IMR-90 (cell line): Measurements from ENCODE around the gene SINHCAF. TPM values are rescaled to one million over a fixed set of nuclear protein-coding genes. Genes with fewer than 3 reads are reported as not detected.
A peak's percentile ranks its signal among the peaks of the same experiment; 100 is the strongest.

Source experiments
- ATAC-seq: fragments of 200-7000 bp; cut with Tn5 transposase; 2 replicates; pipeline ENCODE4 v1.9.1; 2020; ENCODE audit warnings: low read depth, mild to moderate bottlenecking, moderate library complexity
- BruUV-seq: library from RNA; stranded (reverse); fragments of 400-500 nt; replicated peaks from 2 replicates; lab custom pipeline; 2021; lab: Mats Ljungman, UMichigan
- CTCF ChIA-PET: fragments of 300-600 bp; formaldehyde crosslinking; extraction: SDS; loops from one replicate; lab custom pipeline; 2021; ENCODE audit warnings: antibody characterized with exemption; lab: Yijun Ruan, JAX
- POLR2A ChIA-PET: fragments of 300-600 bp; sonication (Branson Sonifier 250); formaldehyde crosslinking; loops from one replicate; lab custom pipeline; 2022; ENCODE audit warnings: antibody characterized with exemption; ENCODE audit not compliant: unreplicated experiment; lab: Charles Lee
- DNase-seq: peaks from one replicate; pipeline ENCODE4 v3.0.0; 2013
- H2AFZ ChIP-seq: replicated peaks from 2 replicates; pipeline ENCODE3; 2013; ENCODE audit warnings: low read length, mild to moderate bottlenecking; ENCODE audit not compliant: poor library complexity
- H2AK5ac ChIP-seq: 2 replicates; pipeline ENCODE4 v1.6.1; 2013; ENCODE audit warnings: low read depth, low read length, inconsistent platforms
- H2AK9ac ChIP-seq: replicated peaks from 2 replicates; pipeline ENCODE3; 2013; ENCODE audit warnings: mild to moderate bottlenecking, low read depth, low read length, moderate library complexity; ENCODE audit not compliant: poor library complexity
- H2BK120ac ChIP-seq: 2 replicates; pipeline ENCODE4 v1.6.1; 2013; ENCODE audit warnings: low read depth, low read length, inconsistent platforms
- H2BK15ac ChIP-seq: 3 replicates; pipeline ENCODE4 v1.6.1; 2013; ENCODE audit warnings: low read depth, low read length, inconsistent platforms
- H2BK20ac ChIP-seq: 2 replicates; pipeline ENCODE4 v1.6.1; 2013; ENCODE audit warnings: low read depth, mild to moderate bottlenecking, inconsistent platforms, low read length, moderate library complexity
- H2BK5ac ChIP-seq: 2 replicates; pipeline ENCODE4 v1.6.1; 2013; ENCODE audit warnings: mild to moderate bottlenecking, low read depth, low read length, inconsistent platforms; ENCODE audit not compliant: poor library complexity, severe bottlenecking
- H3K14ac ChIP-seq: replicated peaks from 2 replicates; pipeline ENCODE4 v1.6.1; 2013; ENCODE audit warnings: low read depth, low read length, inconsistent platforms
- H3K18ac ChIP-seq: 2 replicates; pipeline ENCODE4 v1.6.1; 2013; ENCODE audit warnings: low read depth, low read length, control low read depth
- H3K23ac ChIP-seq: 2 replicates; pipeline ENCODE4 v1.6.1; 2013; ENCODE audit warnings: low read depth, low read length, inconsistent platforms
- H3K27ac ChIP-seq: 2 replicates; pipeline ENCODE4 v1.5.1; 2013; ENCODE audit warnings: mild to moderate bottlenecking, control low read depth, low read length; ENCODE audit not compliant: insufficient read depth
- H3K27me3 ChIP-seq: 2 replicates; pipeline ENCODE4 v1.6.1; 2013; ENCODE audit warnings: low read length; ENCODE audit not compliant: control insufficient read depth, insufficient read depth
- H3K36me3 ChIP-seq: 2 replicates; pipeline ENCODE4 v1.6.1; 2013; ENCODE audit warnings: low read length, mixed read lengths; ENCODE audit not compliant: control insufficient read depth, insufficient read depth
- H3K4ac ChIP-seq: 2 replicates; pipeline ENCODE4 v1.6.1; 2013; ENCODE audit warnings: low read depth, low read length, inconsistent platforms
- H3K4me1 ChIP-seq: 2 replicates; pipeline ENCODE4 v1.6.1; 2013; ENCODE audit warnings: low read length, mixed read lengths; ENCODE audit not compliant: control insufficient read depth, insufficient read depth
- H3K4me2 ChIP-seq: 2 replicates; pipeline ENCODE4 v1.6.1; 2013; ENCODE audit warnings: low read depth, mild to moderate bottlenecking, control low read depth, low read length, moderate library complexity
- H3K4me3 ChIP-seq: 2 replicates; pipeline ENCODE4 v1.5.1; 2013; ENCODE audit warnings: low read depth, mild to moderate bottlenecking, control low read depth, low read length, moderate library complexity; ENCODE audit not compliant: insufficient read depth
- H3K56ac ChIP-seq: 2 replicates; pipeline ENCODE4 v1.6.1; 2013; ENCODE audit warnings: low read length, inconsistent platforms; ENCODE audit not compliant: insufficient read depth; ENCODE audit errors: extremely low read depth
- H3K79me1 ChIP-seq, 2 experiments: 2 replicates each; pipeline ENCODE4 v1.6.1; 2013; ENCODE audit warnings: low read length in 2 of 2, inconsistent platforms in 1 of 2, low read depth in 1 of 2
- H3K9ac ChIP-seq: 2 replicates; pipeline ENCODE4 v1.6.1; 2013; ENCODE audit warnings: low read depth, low read length, control low read depth
- H3K9me1 ChIP-seq: 2 replicates; pipeline ENCODE4 v1.6.1; 2013; ENCODE audit warnings: low read length, inconsistent platforms; ENCODE audit not compliant: insufficient read depth
- H3K9me3 ChIP-seq: 2 replicates; pipeline ENCODE4 v1.6.1; 2013; ENCODE audit warnings: low read length; ENCODE audit not compliant: control insufficient read depth, insufficient read depth
- H4K20me1 ChIP-seq: 2 replicates; pipeline ENCODE4 v1.6.1; 2013; ENCODE audit warnings: low read length, inconsistent platforms; ENCODE audit not compliant: insufficient read depth
- H4K5ac ChIP-seq: 2 replicates; pipeline ENCODE4 v1.6.1; 2013; ENCODE audit warnings: mild to moderate bottlenecking, low read depth, low read length, control low read depth
- H4K8ac ChIP-seq, 2 experiments: 2 replicates each; pipeline ENCODE4 v1.6.1; 2013; ENCODE audit warnings: low read depth in 2 of 2, low read length in 2 of 2, control low read depth in 1 of 2, inconsistent platforms in 1 of 2
- H4K91ac ChIP-seq: 2 replicates; pipeline ENCODE4 v1.6.1; 2013; ENCODE audit warnings: low read depth, low read length, inconsistent platforms; ENCODE audit not compliant: insufficient read depth
- RCOR1 ChIP-seq: IDR thresholded peaks from 2 replicates; pipeline ENCODE4 v1.6.1; 2012; ENCODE audit warnings: mild to moderate bottlenecking, low read length, improper control_type of control experiment; ENCODE audit not compliant: insufficient replicate concordance
- USF2 ChIP-seq: fragments of 150-350 bp; IDR thresholded peaks from 2 replicates; pipeline ENCODE4 v1.6.1; 2017; ENCODE audit warnings: mild to moderate bottlenecking, antibody characterized with exemption, low read length, low read depth
- WGBS, 2 experiments: methylation state at CpG; one replicate each; pipeline versions ENCODE4 v1.1.5 to v1.1.7; 2013; ENCODE audit warnings: missing lambda C conversion rate in 2 of 2; ENCODE audit not compliant: insufficient read length in 1 of 2; ENCODE audit errors: extremely low coverage in 2 of 2; 5-methylcytosine and 5-hydroxymethylcytosine counted together
- dilution Hi-C: fragments of 300-500 bp; cut with HindIII; formaldehyde crosslinking; loops from one replicate; pipeline ENCODE4 v1.14.3; 2018; ENCODE audit warnings: low sequenced_read_pairs; ENCODE audit not compliant: unreplicated experiment
- in situ Hi-C: fragments of 300-500 bp; cut with MboI; formaldehyde crosslinking; loops from 3 replicates; pipeline ENCODE4 v1.14.3; 2019; ENCODE audit warnings: low sequenced_read_pairs, inconsistent platforms, mixed read lengths
- intact Hi-C: fragments of 100-400 bp; cut with micrococcal nuclease; formaldehyde crosslinking; loops from 2 replicates; pipeline ENCODE4 v1.10.0; 2022
- polyA plus RNA-seq, 3 experiments: library from polyadenylated mRNA; depleted of rRNA; stranded (reverse); fragments of >200 nt; gene quantifications; 2 replicates each; pipeline ENCODE4 v1.2.3, GENCODE V29; 2012; ENCODE audit warnings: low replicate concordance in 1 of 3
- total RNA-seq: library from RNA; depleted of rRNA; stranded (reverse); fragments of >200 nt; gene quantifications from 2 replicates; pipeline ENCODE4 v1.2.3, GENCODE V29; 2012

The SINHCAF gene
- total and polyA plus RNA-seq, 2 of the 4 experiments (the other 2 are of a cell fraction) = 21.6 to 30.8 TPM

GRCh38 chr12:31370531-31371255 is 44.7 kb upstream of the SINHCAF start (continued):
- no peak for TF ChIP-seq RCOR1

- intact Hi-C loops = loop anchor here (5.0 kb wide), 1 partner anchor 43 kb away; the partner anchor contains the start of gene SINHCAF
- peak; percentile 51 for DNase-seq
- Histone ChIP-seq H3K4me2 (peak overlapping the region; percentile 47), H3K4ac (peak overlapping the region; percentile 41), H3K9me3 (no peaks in the 10 kb centered on the region), H2AK5ac (no peak overlapping the region), H3K27ac (no peak overlapping the region), H3K9ac (no peak overlapping the region), H3K79me1 (no peaks in the 10 kb centered on the region), H4K8ac (peak overlapping the region; percentile 40 to 74; a peak in 3 of 4 replicates), H4K5ac (peak overlapping the region; percentile 78), H3K14ac (peak overlapping the region; percentile 52), H4K20me1 (no peaks in the 10 kb centered on the region), H2AK9ac (peak overlapping the region; percentile 5), H4K91ac (peak overlapping the region; percentile 55), H2BK15ac (peak overlapping the region; percentile 74; the same call in 1 of the 3 replicates), H3K4me1 (peaks cover 15% of the 10 kb centered on the region), H2BK20ac (peak overlapping the region; percentile 5), H3K9me1 (0 out of 2 replicates have a peak, but pooled peaks cover 12% of the 10 kb centered on the region), H3K18ac (peak overlapping the region; percentile 51; the same call in 1 of the 2 replicates), H3K23ac (peak overlapping the region; percentile 65), H3K4me3 (no peak overlapping the region), H2AFZ (peak overlapping the region; percentile 79), H2BK5ac (no peak overlapping the region), H3K36me3 (no peaks in the 10 kb centered on the region), H2BK120ac (peak overlapping the region; percentile 61), H3K56ac (no peak overlapping the region), H3K27me3 (no peaks in the 10 kb centered on the region)
- CTCF ChIA-PET = no interaction called here
- WGBS, 2 experiments = 66% methylated on average over 4 of the region's 21 CpGs; no CpG with 5 or more reads in 1 of the 2 experiments
- dilution Hi-C loops = no loop called here
- POLR2A ChIA-PET = no interaction called here
- ATAC-seq = peak; percentile 55
- BruUV-seq = no TSS peak
- in situ Hi-C loops = no loop called here
- TF ChIP-seq USF2 = no peak
Observed at GRCh38 chr12:31369712-31370521, 44.0 kb upstream of the SINHCAF start.
